GM12878 (cell line): ENCODE results near the gene NFIL3. TPM values are rescaled to one million over a fixed set of nuclear protein-coding genes. Genes with fewer than 3 reads are reported as not detected.

Source experiments
- ATAC-seq: fragments of 200-7000 bp; cut with Tn5 transposase; 3 replicates; pipeline ENCODE4 v1.9.1; 2020; ENCODE audit warnings: mild to moderate bottlenecking, moderate library complexity
- BruUV-seq: library from RNA; stranded (reverse); fragments of 400-500 nt; replicated peaks from 2 replicates; lab custom pipeline; 2021; lab: Mats Ljungman, UMichigan
- CTCF ChIA-PET: fragments of 300-600 bp; sonication (Branson Sonifier 250); formaldehyde crosslinking; extraction: SDS; loops from one replicate; lab custom pipeline; 2021; ENCODE audit warnings: inconsistent platforms; lab: Yijun Ruan, JAX
- POLR2A ChIA-PET: fragments of 350-600 bp; formaldehyde crosslinking; extraction: SDS; loops from one replicate; lab custom pipeline; 2021; ENCODE audit warnings: inconsistent platforms; lab: Charles Lee
- RAD21 ChIA-PET: fragments of 300-600 bp; sonication (Branson Sonifier 250); formaldehyde crosslinking; loops from one replicate; lab custom pipeline; 2023; ENCODE audit warnings: antibody characterized with exemption; ENCODE audit not compliant: unreplicated experiment; lab: Charles Lee
- SMC1A ChIA-PET: fragments of 300-600 bp; sonication (Branson Sonifier 250); formaldehyde crosslinking; loops from one replicate; lab custom pipeline; 2023; ENCODE audit not compliant: unreplicated experiment, uncharacterized antibody; lab: Charles Lee
- DNase-seq: peaks from one replicate; pipeline ENCODE4 v3.0.0-alpha.2; 2011; ENCODE audit warnings: low read depth, low spot score
- FAIRE-seq: peaks from 3 replicates; lab custom pipeline; 2011; peaks lifted over from hg19 to GRCh38; lab: Jason Lieb, UNC
- H2AFZ ChIP-seq: 2 replicates; pipeline ENCODE4 v1.6.0; 2011; ENCODE audit warnings: low read depth, low read length, control low read depth; ENCODE audit not compliant: control insufficient read depth
- H3K27ac ChIP-seq: 2 replicates; pipeline ENCODE4 v1.5.1; 2011; ENCODE audit warnings: control low read depth; ENCODE audit not compliant: control insufficient read depth, insufficient read depth
- H3K27me3 ChIP-seq, 2 experiments: replicated peaks in 1 of 2; 2 replicates each; pipeline versions ENCODE4 v1.6.0 to v1.6.1; 2011; ENCODE audit warnings: low read length in 1 of 2; ENCODE audit not compliant: control insufficient read depth in 2 of 2, insufficient read depth in 2 of 2
- H3K36me3 ChIP-seq, 2 experiments: 2 replicates each; pipeline ENCODE4 v1.5.1; 2011; ENCODE audit warnings: low read length in 1 of 2; ENCODE audit not compliant: control insufficient read depth in 2 of 2, insufficient read depth in 2 of 2
- H3K4me1 ChIP-seq: 2 replicates; pipeline ENCODE4 v1.6.1; 2011; ENCODE audit warnings: mild to moderate bottlenecking, low read length, moderate library complexity, mixed read lengths; ENCODE audit not compliant: control insufficient read depth, insufficient read depth
- H3K4me2 ChIP-seq: 2 replicates; pipeline ENCODE4 v1.6.0; 2011; ENCODE audit warnings: control low read depth; ENCODE audit not compliant: control insufficient read depth, insufficient read depth
- H3K4me3 ChIP-seq: fragments of 200-600 bp; sonication (generic); 2 replicates; pipeline ENCODE4 v1.5.1; 2016
- H3K79me2 ChIP-seq: 2 replicates; pipeline ENCODE4 v1.6.0; 2011; ENCODE audit warnings: low read length; ENCODE audit not compliant: control insufficient read depth, insufficient read depth
- H3K9ac ChIP-seq: 2 replicates; pipeline ENCODE4 v1.8.0; 2011; ENCODE audit warnings: low read length, control low read depth, mixed read lengths; ENCODE audit not compliant: control insufficient read depth, insufficient read depth
- H3K9me3 ChIP-seq: replicated peaks from 3 replicates; pipeline ENCODE4 v1.5.1; 2011; ENCODE audit warnings: mild to moderate bottlenecking, low read length; ENCODE audit not compliant: control insufficient read depth, insufficient read depth
- H4K20me1 ChIP-seq: 2 replicates; pipeline ENCODE4 v1.6.0; 2011; ENCODE audit not compliant: control insufficient read depth, insufficient read depth
- ATF2 ChIP-seq: IDR thresholded peaks from 2 replicates; pipeline ENCODE4 v1.6.1; 2012; ENCODE audit warnings: low read length, inconsistent platforms
- BCL3 ChIP-seq: IDR thresholded peaks from 2 replicates; pipeline ENCODE4 v1.6.1; 2011; ENCODE audit warnings: borderline replicate concordance, low read depth, mild to moderate bottlenecking, moderate library complexity, low read length; ENCODE audit not compliant: insufficient read depth, poor library complexity, severe bottlenecking
- BRCA1 ChIP-seq: IDR thresholded peaks from 2 replicates; pipeline ENCODE4 v1.6.1; 2011; ENCODE audit warnings: low read depth, low read length, improper control_type of control experiment
- CBX3 ChIP-seq: fragments of 200-600 bp; sonication (generic); IDR thresholded peaks from 2 replicates; pipeline ENCODE4 v1.6.1; 2016; ENCODE audit warnings: low read depth, borderline replicate concordance
- FOXK2 ChIP-seq: fragments of 450-650 bp; IDR thresholded peaks from 2 replicates; pipeline ENCODE4 v1.6.1; 2017; ENCODE audit warnings: mild to moderate bottlenecking, moderate library complexity
- JUNB ChIP-seq: IDR thresholded peaks from 2 replicates; pipeline ENCODE4 v1.6.1; 2016; ENCODE audit warnings: antibody characterized with exemption, mild to moderate bottlenecking
- KAT2A ChIP-seq: conservative IDR thresholded peaks from 2 replicates; pipeline ENCODE4 v1.6.1; 2011; ENCODE audit warnings: low read depth, low read length; ENCODE audit not compliant: control insufficient read depth
- MAX ChIP-seq: IDR thresholded peaks from 2 replicates; pipeline ENCODE4 v1.6.1; 2012; ENCODE audit warnings: low read depth, low read length, improper control_type of control experiment
- MEF2A ChIP-seq: IDR thresholded peaks from 2 replicates; pipeline ENCODE4 v1.6.1; 2011; ENCODE audit warnings: low read depth, mild to moderate bottlenecking, low read length, moderate library complexity; ENCODE audit not compliant: insufficient read depth
- MTA2 ChIP-seq: fragments of 450-650 bp; IDR thresholded peaks from 2 replicates; pipeline ENCODE4 v1.6.1; 2016; ENCODE audit warnings: low read depth, mild to moderate bottlenecking, moderate library complexity
- MYB ChIP-seq: fragments of 150-350 bp; IDR thresholded peaks from 2 replicates; pipeline ENCODE4 v1.6.1; 2014; ENCODE audit warnings: mild to moderate bottlenecking, low read depth, low read length, borderline replicate concordance
- PAX5 ChIP-seq: IDR thresholded peaks from 2 replicates; pipeline ENCODE4 v1.6.1; 2011; ENCODE audit warnings: low read depth, low read length, borderline replicate concordance
- SUZ12 ChIP-seq: fragments of 200-600 bp; sonication (generic); IDR thresholded peaks from one replicate; pipeline ENCODE4 v1.6.1; 2018; ENCODE audit warnings: antibody characterized with exemption, mild to moderate bottlenecking; ENCODE audit not compliant: unreplicated experiment
- TBL1XR1 ChIP-seq: IDR thresholded peaks from 2 replicates; pipeline ENCODE4 v1.6.1; 2012; ENCODE audit warnings: low read depth, low read length, improper control_type of control experiment
- TCF12 ChIP-seq: IDR thresholded peaks from 2 replicates; pipeline ENCODE4 v1.6.1; 2011; ENCODE audit warnings: low read depth, mild to moderate bottlenecking, low read length
- USF2 ChIP-seq: IDR thresholded peaks from 2 replicates; pipeline ENCODE4 v1.6.1; 2011; ENCODE audit warnings: low read depth, low read length, improper control_type of control experiment, borderline replicate concordance
- WRNIP1 ChIP-seq: IDR thresholded peaks from 2 replicates; pipeline ENCODE4 v1.6.1; 2011; ENCODE audit warnings: low read depth, low read length, improper control_type of control experiment, borderline replicate concordance
- ZNF24 ChIP-seq: fragments of 450-650 bp; IDR thresholded peaks from 2 replicates; pipeline ENCODE4 v1.6.1; 2017; ENCODE audit warnings: antibody characterized with exemption, mild to moderate bottlenecking
- WGBS: methylation state at CpG from one replicate; pipeline ENCODE4 v1.1.6; 2016; ENCODE audit warnings: low lambda C conversion rate; ENCODE audit not compliant: insufficient replicate concordance, insufficient coverage; ENCODE audit errors: missing lambda C conversion rate; 5-methylcytosine and 5-hydroxymethylcytosine counted together
- in situ Hi-C: fragments of 300-500 bp; cut with MboI; formaldehyde crosslinking; loops from 9 replicates; pipeline ENCODE4 v1.14.3; 2018; ENCODE audit warnings: mixed read lengths
- intact Hi-C: fragments of 100-400 bp; cut with micrococcal nuclease; formaldehyde crosslinking; loops from one replicate; pipeline ENCODE4 v1.14.2; 2022; ENCODE audit not compliant: unreplicated experiment
- polyA plus RNA-seq, 11 experiments: library from polyadenylated mRNA; depleted of rRNA in 4 of 11; unstranded in 6 of 11; stranded (reverse) in 5 of 11; fragments of >200 nt; fragmentation: Nextera tagmentation in 4 of 11; fragmentation: Illumina TruSeq in 1 of 11; extraction: Ambion mirVana in 4 of 11; extraction: Trizol in 1 of 11; gene quantifications; 1 replicate in 1 of 11; 2 replicates in 10 of 11; pipeline versions ENCODE4 v1.2.1 to v1.2.3, GENCODE V29; 2011 to 2016; ENCODE audit warnings: inconsistent platforms in 2 of 11, missing spikeins in 2 of 11, low read depth in 1 of 11
- total RNA-seq, 4 experiments: library from RNA; depleted of rRNA in 3 of 4; stranded (reverse); fragments of >200 nt in 3 of 4; fragmentation: Illumina TruSeq in 1 of 4; extraction: Trizol in 1 of 4; gene quantifications; 2 replicates each; pipeline versions ENCODE4 v1.2.1 to v1.2.3, GENCODE V29; 2013 to 2021

NFIL3 gene
- total and polyA plus RNA-seq, 10 of the 15 experiments (the other 5 are each of a cell fraction or from before 2014, with no cell fraction given), result 0.18 to 1.0 (median 0.36) TPM; not detected in 3

- TF ChIP-seq BRCA1, result no peak
- no peak for TF ChIP-seq MYB
- TF ChIP-seq WRNIP1, result no peak
- TF ChIP-seq SUZ12, result no peak
- no peak for TF ChIP-seq MTA2
- TF ChIP-seq KAT2A, result no peak
- no peak for TF ChIP-seq CBX3
- TF ChIP-seq PAX5, result no peak
- TF ChIP-seq MAX, result no peak
- no peak for TF ChIP-seq TCF12
- no peak for TF ChIP-seq BCL3
- no peak for TF ChIP-seq MEF2A
- no peak for TF ChIP-seq ATF2
- TF ChIP-seq JUNB, result no peak
- TF ChIP-seq ZNF24, result no peak
- no peak for TF ChIP-seq USF2
- TF ChIP-seq TBL1XR1, result no peak
- TF ChIP-seq FOXK2, result no peak
- Histone ChIP-seq H3K4me1 (no peaks in the 10 kb centered on the region), H2AFZ (no peak overlapping the region), H3K9me3 (no peaks in the 10 kb centered on the region; the same call in 2 of the 3 replicates), H3K79me2 (no peaks in the 10 kb centered on the region), H3K4me2 (no peak overlapping the region), H4K20me1 (no peaks in the 10 kb centered on the region), H3K36me3 (no peaks in the 10 kb centered on the region), H3K9ac (no peak overlapping the region), H3K27ac (no peak overlapping the region), H3K27me3 (no peaks in the 10 kb centered on the region), H3K4me3 (no peak overlapping the region)
- RAD21 ChIA-PET, result no interaction called here
- DNase-seq, result no peak
- POLR2A ChIA-PET, result no interaction called here
- SMC1A ChIA-PET, result no interaction called here
- CTCF ChIA-PET, result interaction anchor here (1.1 kb wide), 1 partner anchor 19 kb away, joined by 3 read pairs; no protein-coding TSS in a partner anchor
- FAIRE-seq, result no peak
- in situ Hi-C loops (no loop called here), intact Hi-C loops (no loop called here)
- 0% methylated on average over 1 of the region's 1 CpG for WGBS
- BruUV-seq, result no TSS peak
- no peak for ATAC-seq
Observed at GRCh38 chr9:91445135-91445534, 21.5 kb upstream of the NFIL3 start.
